K562 (cell line): ENCODE results near the gene HYAL3. TPM values are rescaled to one million over a fixed set of nuclear protein-coding genes. Genes with fewer than 3 reads are reported as not detected.

Experiments
- ATAC-seq: fragments of 200-7000 bp; cut with Tn5 transposase; 3 replicates; pipeline ENCODE4 v1.9.1; 2020; ENCODE audit warnings: moderate library complexity
- BruUV-seq: library from RNA; stranded (reverse); fragments of 400-500 nt; replicated peaks from 2 replicates; lab custom pipeline; 2021; lab: Mats Ljungman, UMichigan
- CTCF ChIA-PET: fragments of 300-600 bp; formaldehyde crosslinking; extraction: SDS; loops from one replicate; lab custom pipeline; 2021; ENCODE audit warnings: low intra/inter-chr PET ratio; lab: Yijun Ruan, JAX
- POLR2A ChIA-PET: fragments of 300-600, 350-650 bp; sonication (Branson Sonifier 250); formaldehyde crosslinking; extraction: SDS; loops from one replicate; lab custom pipeline; 2021; ENCODE audit warnings: antibody characterized with exemption, inconsistent platforms; lab: Yijun Ruan, JAX
- DNase-seq, 4 experiments: peaks; one replicate each; pipeline versions ENCODE4 v3.0.0 to v3.0.0-alpha.2; 2011 to 2018; ENCODE audit warnings: low spot score in 3 of 4, mixed read lengths in 3 of 4; ENCODE audit errors: extremely low read depth in 1 of 4
- FAIRE-seq: peaks from 2 replicates; lab custom pipeline; 2011; peaks lifted over from hg19 to GRCh38; lab: Jason Lieb, UNC
- H2AFZ ChIP-seq: 2 replicates; pipeline ENCODE4 v1.6.0; 2011; ENCODE audit warnings: low read depth, low read length, control low read depth, inconsistent platforms
- H3K27ac ChIP-seq: fragments of 200-600 bp; 3 replicates; pipeline ENCODE4 v1.8.0; 2011; ENCODE audit warnings: low read depth, mild to moderate bottlenecking, control low read depth, inconsistent platforms, low read length, moderate library complexity, mixed read lengths; ENCODE audit errors: extremely low read depth
- H3K27me3 ChIP-seq, 2 experiments: fragments of 300-600 bp in 1 of 2; 2 replicates in 1 of 2; 3 replicates in 1 of 2; pipeline versions ENCODE4 v1.6.0 to v1.8.0; 2011; ENCODE audit warnings: inconsistent platforms in 2 of 2, low read length in 2 of 2, mild to moderate bottlenecking in 1 of 2, mixed read lengths in 1 of 2, moderate library complexity in 1 of 2; ENCODE audit not compliant: control insufficient read depth in 2 of 2, insufficient read depth in 2 of 2
- H3K36me3 ChIP-seq: fragments of 300-600 bp; 3 replicates; pipeline ENCODE4 v1.8.0; 2011; ENCODE audit warnings: mild to moderate bottlenecking, low read length, inconsistent platforms; ENCODE audit not compliant: control insufficient read depth, insufficient read depth
- H3K4me1 ChIP-seq, 2 experiments: fragments of 200-600 bp in 1 of 2; replicated peaks in 1 of 2; 2 replicates in 1 of 2; 3 replicates in 1 of 2; pipeline versions ENCODE4 v1.5.1 to v1.8.0; 2011; ENCODE audit warnings: inconsistent platforms in 2 of 2, low read length in 2 of 2, mild to moderate bottlenecking in 1 of 2, mixed read lengths in 1 of 2, moderate library complexity in 1 of 2; ENCODE audit not compliant: control insufficient read depth in 2 of 2, insufficient read depth in 2 of 2
- H3K4me2 ChIP-seq: 2 replicates; pipeline ENCODE4 v1.6.1; 2011; ENCODE audit warnings: low read length, control low read depth, inconsistent platforms, mixed read lengths; ENCODE audit not compliant: insufficient read depth
- H3K4me3 ChIP-seq: fragments of 200-600 bp; sonication (generic), shearing (Covaris generic); 2 replicates; pipeline ENCODE4 v1.5.1; 2016; ENCODE audit warnings: control low read depth, inconsistent platforms
- H3K79me2 ChIP-seq: fragments of 200-600 bp; 3 replicates; pipeline ENCODE4 v1.8.0; 2011; ENCODE audit warnings: low read length, inconsistent platforms; ENCODE audit not compliant: control insufficient read depth, insufficient read depth
- H3K9ac ChIP-seq, 2 experiments: 2 replicates each; pipeline versions ENCODE4 v1.6.0 to v1.6.1; 2011; ENCODE audit warnings: low read depth in 2 of 2, low read length in 2 of 2, control low read depth in 1 of 2, inconsistent platforms in 1 of 2, mild to moderate bottlenecking in 1 of 2, mixed read lengths in 1 of 2; ENCODE audit not compliant: insufficient read depth in 1 of 2
- H3K9me1 ChIP-seq: one replicate; pipeline ENCODE4 v1.6.0; 2011; ENCODE audit warnings: inconsistent platforms, mild to moderate bottlenecking, low read length, moderate library complexity; ENCODE audit not compliant: control insufficient read depth, insufficient read depth
- H3K9me3 ChIP-seq: replicated peaks from 2 replicates; pipeline ENCODE4 v1.5.1; 2011; ENCODE audit warnings: low read depth, low read length, inconsistent platforms; ENCODE audit not compliant: control insufficient read depth, insufficient read depth
- H4K20me1 ChIP-seq: replicated peaks from 2 replicates; pipeline ENCODE4 v1.6.1; 2011; ENCODE audit warnings: low read length, inconsistent platforms, mixed read lengths; ENCODE audit not compliant: control insufficient read depth, insufficient read depth
- CBX1 ChIP-seq: sonication (generic); IDR thresholded peaks from 2 replicates; pipeline ENCODE4 v1.6.1; 2016; ENCODE audit warnings: antibody characterized with exemption, low read depth, mild to moderate bottlenecking
- CTCF ChIP-seq, 3 experiments: IDR thresholded peaks in 2 of 3; conservative IDR thresholded peaks in 1 of 3; 2 replicates each; pipeline ENCODE4 v1.5.1; 2011 to 2012; ENCODE audit warnings: low read length in 3 of 3, mild to moderate bottlenecking in 3 of 3, control low read depth in 2 of 3, improper control_type of control experiment in 1 of 3, inconsistent platforms in 1 of 3, low read depth in 1 of 3, mixed read lengths in 1 of 3, moderate library complexity in 1 of 3; ENCODE audit not compliant: insufficient read depth in 2 of 3
- ELK3 ChIP-seq: fragments of 450-650 bp; formaldehyde crosslinking; IDR thresholded peaks from 2 replicates; pipeline ENCODE4 v1.4.0; 2020; ENCODE audit warnings: mild to moderate bottlenecking
- PHTF2 ChIP-seq: fragments of 250-450 bp; sonication (Bioruptor Pico); IDR thresholded peaks from 2 replicates; pipeline ENCODE4 v1.5.0; 2021; ENCODE audit warnings: mild to moderate bottlenecking
- RAD21 ChIP-seq, 2 experiments: fragments of 250-450 bp in 1 of 2; fragments of 450-650 bp in 1 of 2; sonication (Bioruptor Pico) in 1 of 2; formaldehyde crosslinking in 1 of 2; IDR thresholded peaks in 1 of 2; conservative IDR thresholded peaks in 1 of 2; 2 replicates each; pipeline versions ENCODE4 v1.4.0 to v1.8.0; 2020 to 2022; ENCODE audit warnings: mild to moderate bottlenecking in 2 of 2, moderate library complexity in 1 of 2
- ZC3H4 ChIP-seq: sonication (generic); formaldehyde crosslinking; IDR thresholded peaks from 2 replicates; pipeline ENCODE4 v1.9.0; 2021; ENCODE audit warnings: missing genetic modification reagents, borderline replicate concordance
- WGBS: fragments of 100-300 bp; shearing (Covaris generic); methylation state at CpG from one replicate; pipeline ENCODE4 v1.1.6; 2016; ENCODE audit warnings: low coverage, mixed read lengths; ENCODE audit not compliant: insufficient coverage; ENCODE audit errors: missing lambda C conversion rate; 5-methylcytosine and 5-hydroxymethylcytosine counted together
- in situ Hi-C: fragments of 300-500 bp; cut with MboI; formaldehyde crosslinking; loops from 4 replicates; pipeline ENCODE4 v1.15.0; 2018; ENCODE audit warnings: inconsistent platforms, mixed read lengths
- intact Hi-C: fragments of 100-400 bp; cut with micrococcal nuclease; formaldehyde crosslinking; loops from 2 replicates; pipeline ENCODE4 v1.14.2; 2022
- polyA plus RNA-seq, 8 experiments: library from polyadenylated mRNA; depleted of rRNA in 4 of 8; stranded (reverse) in 5 of 8; unstranded in 3 of 8; fragments of >200 nt; fragmentation: Nextera tagmentation in 2 of 8; fragmentation: Illumina TruSeq in 1 of 8; extraction: Ambion mirVana in 2 of 8; extraction: Trizol in 1 of 8; gene quantifications; 2 replicates each; pipeline versions ENCODE4 v1.2.1 to v1.2.3, GENCODE V29; 2011 to 2014; ENCODE audit warnings: inconsistent platforms in 1 of 8, missing spikeins in 1 of 8
- total RNA-seq, 7 experiments: library from RNA; depleted of rRNA in 6 of 7; stranded (reverse); fragments of >200 nt in 6 of 7; fragmentation: Illumina TruSeq in 2 of 7; extraction: Trizol in 2 of 7; gene quantifications; 2 replicates each; pipeline versions ENCODE4 v1.2.1 to v1.2.3, GENCODE V29; 2011 to 2021; ENCODE audit warnings: low replicate concordance in 1 of 7

HYAL3 gene
- total and polyA plus RNA-seq, 9 of the 15 experiments (the other 6 are each of a cell fraction or from before 2014, with no cell fraction given), result 0.38 to 9.1 (median 6.8) TPM

GRCh38 chr3:50256978-50257890 lies 42.0 kb downstream of the HYAL3 start:
- intact Hi-C loops (no loop called here), in situ Hi-C loops (no loop called here)
- Histone ChIP-seq H4K20me1 (no peaks in the 10 kb centered on the region), H3K4me2 (no peak overlapping the region), H3K9me3 (peaks cover 4% of the 10 kb centered on the region; the same call in 1 of the 2 replicates), H3K4me1 (peaks cover 3 to 31% of the 10 kb centered on the region in 2 experiments; a peak in 4 of 5 replicates), H3K4me3 (no peak overlapping the region), H3K27ac (no peak overlapping the region), H3K9ac (no peak overlapping the region; a peak in 1 of 4 replicates), H3K27me3 (no peaks in the 10 kb centered on the region), H3K79me2 (peaks cover 3% of the 10 kb centered on the region; the same call in 1 of the 3 replicates), H2AFZ (no peak overlapping the region), H3K9me1 (no peaks in the 10 kb centered on the region), H3K36me3 (peaks cover 28% of the 10 kb centered on the region; the same call in 2 of the 3 replicates)
- DNase-seq (peak in 2 of 4 experiments; percentile 33 to 34), ATAC-seq (0 out of 3 replicates have a peak, but pooled peaks have one; percentile 14), FAIRE-seq (no peak)
- WGBS, result 78% methylated on average over 4 of the region's 20 CpGs
- BruUV-seq, result no TSS peak
- ChIA-PET CTCF (no interaction called here), POLR2A (interaction anchor here (0.6 to 1.5 kb wide), 2 partner anchors 11 to 1350 kb away, joined by 3 to 5 read pairs; no protein-coding TSS in a partner anchor)
- TF ChIP-seq CBX1 (no peak), ELK3 (CRISPR knock-in tag) (no peak), CTCF (IDR thresholded peaks at IDR 0.05 in 2 of 3, conservative IDR thresholded peaks at IDR 0.05 in 1 of 3; ENCODE audit: insufficient read depth in 2 of 3, low read depth in 1 of 3, low read length in 3 of 3) (peak; percentile 6 to 46 (median 29); a peak in 2 of 6 replicates), PHTF2 (CRISPR knock-in tag) (no peak), ZC3H4 (no peak), RAD21 (CRISPR knock-in tag; conservative IDR thresholded peaks at IDR 0.05 in 1 of 2, IDR thresholded peaks at IDR 0.05 in 1 of 2) (peak in 1 of 2 experiments; percentile 12; a peak in 1 of 4 replicates)
